Stomach (tissue), 4 donors: ENCODE measurements around the gene NCS1.

ENCODE experiments used
- CTCF ChIP-seq, 7 experiments: fragments of 450-650 bp in 4 of 7; fragments of 200-600 bp in 3 of 7; sonication (generic) in 3 of 7; IDR thresholded peaks; one replicate each; pipeline ENCODE4 v1.5.1; 2016 to 2019; ENCODE audit warnings: antibody characterized with exemption in 7 of 7, control low read depth in 2 of 7, mild to moderate bottlenecking in 1 of 7
- EP300 ChIP-seq: sonication (generic); formaldehyde crosslinking; IDR thresholded peaks from one replicate; pipeline ENCODE4 v1.6.1; 2017; ENCODE audit warnings: antibody characterized with exemption
- POLR2A ChIP-seq, 4 donors: fragments of 450-650 bp; IDR thresholded peaks; one replicate each; pipeline ENCODE4 v1.6.1; 2016; ENCODE audit warnings: antibody characterized with exemption in 4 of 4, control low read depth in 2 of 4, mild to moderate bottlenecking in 1 of 4, moderate library complexity in 1 of 4

GRCh38 chr9:130171226-130172148 is 717 bp upstream of the NCS1 start:
- TF ChIP-seq EP300 (no peak), POLR2A (IDR thresholded peaks at IDR 0.05) (no peak), CTCF (IDR thresholded peaks at IDR 0.05) (no peak)
